Measurements from ENCODE around the gene KRT38. TPM values are rescaled to one million over a fixed set of nuclear protein-coding genes. Genes with fewer than 3 reads are reported as not detected.

The KRT38 gene
- polyA plus RNA-seq, 1 of the 3 experiments (the other 2 are of a cell fraction): not detected

DNA sequence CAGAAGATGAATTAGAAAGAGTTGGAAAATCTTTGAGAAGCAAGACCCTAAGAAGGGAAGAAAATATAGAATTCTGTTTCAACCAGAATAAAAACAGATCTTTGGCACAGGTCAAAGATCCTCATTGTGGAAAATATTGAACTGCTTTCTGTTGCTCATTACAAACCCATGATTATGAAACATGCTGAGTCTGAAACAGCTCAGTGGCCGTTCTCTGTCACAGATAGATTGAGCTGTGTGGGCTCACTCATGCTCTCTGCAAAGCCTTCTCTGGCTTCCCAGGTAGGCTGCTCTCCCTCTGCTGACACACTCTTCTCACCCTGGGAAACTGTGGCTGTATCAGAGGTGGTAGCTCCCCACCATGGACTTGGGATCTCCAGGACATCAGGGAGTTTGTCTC is 3.4 kb upstream of the KRT38 start:
- H3K9ac ChIP-seq: no peak overlapping the region
- no peak overlapping the region for H2AFZ ChIP-seq (ENCODE audit: low read depth)
- H3K9me3 ChIP-seq: no peaks in the 10 kb centered on the region
- H3K4me2 ChIP-seq: no peak overlapping the region
- ChIA-PET CTCF (no interaction called here), POLR2A (no interaction called here)
- TF ChIP-seq POLR2AphosphoS5 (IDR thresholded peaks at IDR 0.05; ENCODE audit: low read depth, low read length): no peak
- H4K20me1 ChIP-seq (ENCODE audit: insufficient read depth): no peaks in the 10 kb centered on the region
- H3F3A ChIP-seq (replicated peaks; ENCODE audit: insufficient read depth): peaks cover 9% of the 10 kb centered on the region
- 46% methylated on average over 1 of the region's 1 CpG for WGBS (ENCODE audit: low lambda C conversion rate)
- H3K27me3 ChIP-seq (ENCODE audit: insufficient read depth): no peaks in the 10 kb centered on the region; the same call in 1 of the 2 replicates
- H3K27ac ChIP-seq (ENCODE audit: low read depth in 2 of 2, low read length in 1 of 2): no peak overlapping the region
- H3K4me1 ChIP-seq (ENCODE audit: control insufficient read depth in 1 of 2, insufficient read depth in 2 of 2, low read depth in 1 of 2, low read length in 1 of 2): no peaks in the 10 kb centered on the region
- no peak for DNase-seq
- no peaks in the 10 kb centered on the region for H3K79me2 ChIP-seq (ENCODE audit: insufficient read depth)
- H3K9me2 ChIP-seq: no peaks in the 10 kb centered on the region
- H3K36me3 ChIP-seq (replicated peaks in 1 of 2; ENCODE audit: control insufficient read depth in 1 of 2, insufficient read depth in 2 of 2, low read length in 1 of 2): no peaks in the 10 kb centered on the region
- H3K4me3 ChIP-seq (ENCODE audit: low read depth in 2 of 2, low read length in 1 of 2): no peak overlapping the region

DNA sequence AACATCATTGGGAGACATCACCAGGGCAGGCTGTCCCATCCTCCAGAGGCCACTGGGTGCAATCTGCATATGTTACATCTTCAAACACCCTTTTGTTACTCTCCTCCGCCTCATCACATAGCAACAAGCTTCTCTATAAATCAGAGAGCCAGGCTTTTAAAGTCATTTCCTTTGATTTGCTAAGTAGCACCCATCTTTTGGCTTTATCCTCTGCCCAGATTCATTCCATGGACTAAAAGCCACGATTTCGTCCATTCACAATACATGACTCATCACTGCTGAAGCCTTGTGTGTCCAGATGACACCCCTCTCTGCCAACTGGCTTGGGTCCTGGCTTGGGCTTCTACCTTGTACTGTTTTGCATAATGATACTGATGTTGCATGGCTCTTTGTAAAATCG is 2.0 kb upstream of the KRT38 start:
- H3K36me3 ChIP-seq (replicated peaks in 1 of 2; ENCODE audit: control insufficient read depth in 1 of 2, insufficient read depth in 2 of 2, low read length in 1 of 2): no peaks in the 10 kb centered on the region
- H2AFZ ChIP-seq (ENCODE audit: low read depth): no peak overlapping the region
- 20% methylated on average over 4 of the region's 4 CpGs for WGBS (ENCODE audit: low lambda C conversion rate)
- no peaks in the 10 kb centered on the region for H3K4me1 ChIP-seq (ENCODE audit: control insufficient read depth in 1 of 2, insufficient read depth in 2 of 2, low read depth in 1 of 2, low read length in 1 of 2)
- no peak for DNase-seq
- H4K20me1 ChIP-seq (ENCODE audit: insufficient read depth): no peaks in the 10 kb centered on the region
- H3K4me3 ChIP-seq (ENCODE audit: low read depth in 2 of 2, low read length in 1 of 2): no peak overlapping the region
- H3K79me2 ChIP-seq (ENCODE audit: insufficient read depth): no peaks in the 10 kb centered on the region
- H3K27me3 ChIP-seq (ENCODE audit: insufficient read depth): no peaks in the 10 kb centered on the region; the same call in 1 of the 2 replicates
- H3K9me3 ChIP-seq: no peaks in the 10 kb centered on the region
- H3F3A ChIP-seq (replicated peaks; ENCODE audit: insufficient read depth): peaks cover 9% of the 10 kb centered on the region
- H3K4me2 ChIP-seq: 0 out of 2 replicates have a peak overlapping the region, but pooled peaks have one; percentile 18
- ChIA-PET POLR2A (no interaction called here), CTCF (interaction anchor here (1.2 kb wide), 1 partner anchor 120 kb away, joined by 3 read pairs; no protein-coding TSS in a partner anchor)
- no peak overlapping the region for H3K9ac ChIP-seq
- no peaks in the 10 kb centered on the region for H3K9me2 ChIP-seq
- no peak overlapping the region for H3K27ac ChIP-seq (ENCODE audit: low read depth in 2 of 2, low read length in 1 of 2)
- no peak for TF ChIP-seq EZH2phosphoT487 (IDR thresholded peaks at IDR 0.05; ENCODE audit: borderline replicate concordance, low read depth)
- TF ChIP-seq, protein P1, sequence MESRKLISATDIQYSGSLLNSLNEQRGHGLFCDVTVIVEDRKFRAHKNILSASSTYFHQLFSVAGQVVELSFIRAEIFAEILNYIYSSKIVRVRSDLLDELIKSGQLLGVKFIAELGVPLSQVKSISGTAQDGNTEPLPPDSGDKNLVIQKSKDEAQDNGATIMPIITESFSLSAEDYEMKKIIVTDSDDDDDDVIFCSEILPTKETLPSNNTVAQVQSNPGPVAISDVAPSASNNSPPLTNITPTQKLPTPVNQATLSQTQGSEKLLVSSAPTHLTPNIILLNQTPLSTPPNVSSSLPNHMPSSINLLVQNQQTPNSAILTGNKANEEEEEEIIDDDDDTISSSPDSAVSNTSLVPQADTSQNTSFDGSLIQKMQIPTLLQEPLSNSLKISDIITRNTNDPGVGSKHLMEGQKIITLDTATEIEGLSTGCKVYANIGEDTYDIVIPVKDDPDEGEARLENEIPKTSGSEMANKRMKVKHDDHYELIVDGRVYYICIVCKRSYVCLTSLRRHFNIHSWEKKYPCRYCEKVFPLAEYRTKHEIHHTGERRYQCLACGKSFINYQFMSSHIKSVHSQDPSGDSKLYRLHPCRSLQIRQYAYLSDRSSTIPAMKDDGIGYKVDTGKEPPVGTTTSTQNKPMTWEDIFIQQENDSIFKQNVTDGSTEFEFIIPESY (IDR thresholded peaks at IDR 0.05; ENCODE audit: borderline replicate concordance, low read depth): no peak
- no peak for TF ChIP-seq RXRA (IDR thresholded peaks at IDR 0.05; ENCODE audit: borderline replicate concordance, low read depth)
- no peak for TF ChIP-seq RCOR1 (IDR thresholded peaks at IDR 0.05; ENCODE audit: low read length)
- no peak for TF ChIP-seq ELF1 (IDR thresholded peaks at IDR 0.05)
- TF ChIP-seq, protein P2, sequence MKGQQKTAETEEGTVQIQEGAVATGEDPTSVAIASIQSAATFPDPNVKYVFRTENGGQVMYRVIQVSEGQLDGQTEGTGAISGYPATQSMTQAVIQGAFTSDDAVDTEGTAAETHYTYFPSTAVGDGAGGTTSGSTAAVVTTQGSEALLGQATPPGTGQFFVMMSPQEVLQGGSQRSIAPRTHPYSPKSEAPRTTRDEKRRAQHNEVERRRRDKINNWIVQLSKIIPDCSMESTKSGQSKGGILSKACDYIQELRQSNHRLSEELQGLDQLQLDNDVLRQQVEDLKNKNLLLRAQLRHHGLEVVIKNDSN (IDR thresholded peaks at IDR 0.05; ENCODE audit: borderline replicate concordance, low read depth): no peak
- TF ChIP-seq, protein P3, sequence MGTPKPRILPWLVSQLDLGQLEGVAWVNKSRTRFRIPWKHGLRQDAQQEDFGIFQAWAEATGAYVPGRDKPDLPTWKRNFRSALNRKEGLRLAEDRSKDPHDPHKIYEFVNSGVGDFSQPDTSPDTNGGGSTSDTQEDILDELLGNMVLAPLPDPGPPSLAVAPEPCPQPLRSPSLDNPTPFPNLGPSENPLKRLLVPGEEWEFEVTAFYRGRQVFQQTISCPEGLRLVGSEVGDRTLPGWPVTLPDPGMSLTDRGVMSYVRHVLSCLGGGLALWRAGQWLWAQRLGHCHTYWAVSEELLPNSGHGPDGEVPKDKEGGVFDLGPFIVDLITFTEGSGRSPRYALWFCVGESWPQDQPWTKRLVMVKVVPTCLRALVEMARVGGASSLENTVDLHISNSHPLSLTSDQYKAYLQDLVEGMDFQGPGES (IDR thresholded peaks at IDR 0.05; ENCODE audit: low read depth, low read length): no peak
- TF ChIP-seq FOSL2 (IDR thresholded peaks at IDR 0.05; ENCODE audit: borderline replicate concordance, low read depth): peak; percentile 34; the same call in 1 of the 2 replicates
